GM13977 (cell line): Measurements from ENCODE around the gene FAM120A.
A peak's percentile ranks its signal among the peaks of the same experiment; 100 is the strongest.
"Not testable (repeated sequence)": the region's sequence is repeated elsewhere in the genome, so short reads cannot be mapped to it uniquely, and the experiment has no call there.

Experiments used
- DNase-seq: peaks from one replicate; pipeline ENCODE4 v3.0.0; 2012; ENCODE audit warnings: low spot score
- in situ Hi-C: fragments of 300-500 bp; cut with MboI; formaldehyde crosslinking; loops from one replicate; pipeline ENCODE4 v1.12.0; 2022; ENCODE audit warnings: low sequenced_read_pairs, low pct_unique_long_range_greater_than_20kb, mixed read lengths, inconsistent platforms; ENCODE audit not compliant: unreplicated experiment
- TF ChIP-seq, protein P1 (sequence below): IDR thresholded peaks from 2 replicates; pipeline ENCODE4 v1.5.1; 2012; ENCODE audit warnings: mild to moderate bottlenecking, control low read depth; ENCODE audit not compliant: insufficient read depth; ENCODE audit errors: extremely low read depth, missing control alignments

FAM120A gene

DNA sequence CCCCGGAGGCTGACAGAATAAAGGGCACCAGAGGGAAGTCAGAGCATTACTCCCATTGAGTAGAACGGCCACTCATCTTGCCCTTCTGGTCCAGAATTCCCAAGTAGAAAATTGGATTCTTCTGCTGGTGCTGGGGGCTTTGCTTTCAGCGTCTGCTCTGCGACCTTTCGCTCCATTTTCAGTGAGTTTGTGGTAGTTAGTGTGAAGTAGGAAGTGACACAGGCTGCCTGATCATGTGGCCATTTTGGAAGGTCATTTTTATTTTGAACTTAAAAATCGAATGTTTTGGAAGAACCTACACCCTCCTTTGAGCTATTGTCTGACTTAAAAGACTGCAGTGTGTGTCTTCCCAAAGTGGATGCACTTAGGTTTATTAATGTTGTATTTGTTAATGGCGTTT lies 58.6 kb downstream of the FAM120A start:
- in situ Hi-C loops: no loop called here
- TF ChIP-seq, protein P1, sequence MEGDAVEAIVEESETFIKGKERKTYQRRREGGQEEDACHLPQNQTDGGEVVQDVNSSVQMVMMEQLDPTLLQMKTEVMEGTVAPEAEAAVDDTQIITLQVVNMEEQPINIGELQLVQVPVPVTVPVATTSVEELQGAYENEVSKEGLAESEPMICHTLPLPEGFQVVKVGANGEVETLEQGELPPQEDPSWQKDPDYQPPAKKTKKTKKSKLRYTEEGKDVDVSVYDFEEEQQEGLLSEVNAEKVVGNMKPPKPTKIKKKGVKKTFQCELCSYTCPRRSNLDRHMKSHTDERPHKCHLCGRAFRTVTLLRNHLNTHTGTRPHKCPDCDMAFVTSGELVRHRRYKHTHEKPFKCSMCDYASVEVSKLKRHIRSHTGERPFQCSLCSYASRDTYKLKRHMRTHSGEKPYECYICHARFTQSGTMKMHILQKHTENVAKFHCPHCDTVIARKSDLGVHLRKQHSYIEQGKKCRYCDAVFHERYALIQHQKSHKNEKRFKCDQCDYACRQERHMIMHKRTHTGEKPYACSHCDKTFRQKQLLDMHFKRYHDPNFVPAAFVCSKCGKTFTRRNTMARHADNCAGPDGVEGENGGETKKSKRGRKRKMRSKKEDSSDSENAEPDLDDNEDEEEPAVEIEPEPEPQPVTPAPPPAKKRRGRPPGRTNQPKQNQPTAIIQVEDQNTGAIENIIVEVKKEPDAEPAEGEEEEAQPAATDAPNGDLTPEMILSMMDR: no peak

DNA sequence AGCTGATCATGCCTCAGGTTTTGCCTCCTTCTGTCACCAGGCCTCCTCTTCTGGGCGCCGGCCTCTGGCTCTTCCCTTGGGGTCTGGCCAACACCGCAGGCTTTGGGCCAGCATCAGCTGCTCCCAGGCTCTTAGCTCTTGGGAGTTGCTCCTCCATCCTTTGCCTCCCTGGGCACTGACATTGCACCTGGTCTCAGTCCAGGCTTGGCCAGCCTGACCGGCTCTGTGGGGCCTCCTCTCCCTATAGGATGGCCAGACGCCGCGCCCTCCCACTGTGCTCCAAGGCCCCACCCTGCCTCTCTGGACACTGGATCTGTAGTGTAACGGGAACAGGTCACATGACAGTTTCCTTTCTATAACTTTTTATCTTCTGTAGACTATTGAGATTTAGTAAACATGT lies 59.7 kb downstream of the FAM120A start:
- DNase-seq, in situ Hi-C loops: not testable (repeated sequence)

More for the DNA sequence above, 58.6 kb downstream of the FAM120A start:
- no peak for DNase-seq

DNA sequence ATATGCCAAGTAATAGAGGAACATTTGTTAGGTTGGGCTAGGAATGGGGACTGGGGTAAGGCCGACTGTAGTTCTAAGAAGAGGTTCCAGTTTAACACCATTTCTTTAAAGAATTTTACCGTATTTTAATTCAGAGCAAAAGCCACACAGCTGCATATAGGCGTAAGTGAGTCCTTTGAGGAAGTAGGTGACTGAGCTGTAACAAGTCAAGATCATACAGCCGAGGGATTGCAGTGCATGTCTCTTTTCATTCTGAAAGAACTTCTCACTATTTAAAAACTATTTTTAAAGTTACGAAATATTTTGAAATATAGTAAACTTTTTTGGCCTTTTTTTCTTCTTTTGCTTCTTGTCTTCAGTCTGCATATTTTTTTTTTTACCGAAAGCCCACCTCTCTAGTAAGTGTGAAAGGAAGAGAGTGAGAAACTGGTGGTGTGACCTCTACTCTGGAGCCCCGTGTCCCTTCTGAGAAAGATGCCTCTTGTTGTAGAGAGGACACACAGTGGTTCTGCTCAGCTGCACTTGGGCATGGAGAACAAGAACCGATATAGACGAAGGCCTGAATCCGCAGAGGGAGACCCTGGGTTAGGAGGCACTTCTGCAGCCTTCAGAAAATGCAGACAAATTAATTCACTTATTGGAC lies 60.8 kb downstream of the FAM120A start:
- in situ Hi-C loops: not testable (repeated sequence)
- DNase-seq: peak; percentile 34

DNA sequence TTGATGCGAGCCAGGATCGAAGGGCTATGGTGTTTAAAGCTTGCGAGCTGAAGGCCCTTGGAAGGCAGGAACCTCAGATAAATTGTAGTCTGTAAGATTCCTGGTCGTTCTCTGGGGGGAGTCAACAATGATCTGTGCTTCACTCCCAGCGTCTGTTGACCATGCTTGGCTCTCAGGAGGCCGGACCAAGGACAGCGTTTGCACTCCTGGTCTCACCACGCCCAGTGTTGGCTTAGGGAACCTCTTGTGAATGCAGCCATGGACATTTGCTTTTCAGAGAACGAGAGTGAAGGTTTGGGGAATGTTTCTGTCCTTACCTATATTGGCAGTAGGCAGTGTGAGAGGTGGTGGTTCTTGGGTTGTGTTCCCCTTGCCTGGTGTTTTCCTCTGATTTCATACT lies 62.1 kb downstream of the FAM120A start:
- in situ Hi-C loops: no loop called here
- no peak for DNase-seq
- TF ChIP-seq, protein P1: no peak

DNA sequence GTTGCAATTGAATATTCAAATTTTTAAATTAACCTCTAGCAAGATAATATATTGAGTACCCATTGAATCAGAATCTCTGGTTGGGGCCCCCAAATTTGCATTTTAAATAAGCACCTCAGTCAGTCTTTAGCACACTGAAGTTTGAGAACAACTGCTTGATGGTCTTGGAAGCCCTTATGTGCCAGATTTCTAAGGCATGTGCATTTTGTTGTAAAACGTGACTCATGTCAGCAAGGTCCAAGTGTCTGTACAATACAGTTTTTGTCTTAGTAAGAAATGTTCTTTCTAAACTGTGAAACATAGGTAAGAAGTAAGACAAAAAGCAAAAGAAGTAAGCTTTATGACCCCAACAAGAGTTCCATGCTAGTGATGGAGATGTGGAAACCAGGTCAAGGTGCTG lies 65.8 kb downstream of the FAM120A start:
- in situ Hi-C loops: no loop called here
- TF ChIP-seq, protein P1: no peak
- no peak for DNase-seq

DNA sequence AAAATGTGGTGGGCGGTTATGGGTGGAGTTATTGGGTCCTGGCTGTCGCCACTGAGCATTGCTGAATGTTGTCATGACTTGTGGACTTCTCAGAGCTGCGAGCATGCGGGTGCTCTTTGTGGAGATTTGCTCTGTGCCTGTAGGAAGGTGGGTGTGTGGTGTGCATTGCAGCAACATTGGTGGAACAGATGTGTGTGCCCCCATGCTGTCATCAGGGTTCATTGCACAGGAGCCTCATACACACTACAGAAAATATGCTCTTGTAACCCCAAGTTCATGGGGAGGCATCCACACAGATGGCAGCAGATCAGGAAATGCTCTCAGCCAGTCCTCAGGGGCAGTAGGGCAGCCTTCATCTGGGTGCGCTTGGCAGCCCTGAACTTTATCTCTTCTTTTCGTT lies 69.0 kb downstream of the FAM120A start:
- in situ Hi-C loops: no loop called here
- TF ChIP-seq, protein P1: no peak
- no peak for DNase-seq

DNA sequence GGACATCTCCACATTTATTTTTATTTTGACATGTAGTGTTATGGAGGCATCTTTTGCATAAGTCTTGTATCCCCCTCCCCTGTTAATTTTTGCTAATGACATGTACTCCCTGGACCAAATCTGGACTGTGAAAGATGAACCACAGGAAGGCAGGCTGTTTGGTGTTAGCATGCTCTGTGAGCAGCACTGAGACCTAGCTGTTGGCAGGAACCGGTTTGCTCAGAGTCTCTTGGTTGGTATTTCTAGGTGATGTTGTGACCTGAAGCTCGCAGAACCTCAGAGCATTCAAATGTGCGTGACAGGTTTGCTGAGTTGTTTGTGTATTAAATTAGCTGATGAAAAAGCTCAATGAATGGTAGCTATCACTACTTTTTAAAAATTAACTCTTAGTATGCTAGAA lies 71.3 kb downstream of the FAM120A start:
- DNase-seq: no peak
- TF ChIP-seq, protein P1: no peak
- in situ Hi-C loops: no loop called here

DNA sequence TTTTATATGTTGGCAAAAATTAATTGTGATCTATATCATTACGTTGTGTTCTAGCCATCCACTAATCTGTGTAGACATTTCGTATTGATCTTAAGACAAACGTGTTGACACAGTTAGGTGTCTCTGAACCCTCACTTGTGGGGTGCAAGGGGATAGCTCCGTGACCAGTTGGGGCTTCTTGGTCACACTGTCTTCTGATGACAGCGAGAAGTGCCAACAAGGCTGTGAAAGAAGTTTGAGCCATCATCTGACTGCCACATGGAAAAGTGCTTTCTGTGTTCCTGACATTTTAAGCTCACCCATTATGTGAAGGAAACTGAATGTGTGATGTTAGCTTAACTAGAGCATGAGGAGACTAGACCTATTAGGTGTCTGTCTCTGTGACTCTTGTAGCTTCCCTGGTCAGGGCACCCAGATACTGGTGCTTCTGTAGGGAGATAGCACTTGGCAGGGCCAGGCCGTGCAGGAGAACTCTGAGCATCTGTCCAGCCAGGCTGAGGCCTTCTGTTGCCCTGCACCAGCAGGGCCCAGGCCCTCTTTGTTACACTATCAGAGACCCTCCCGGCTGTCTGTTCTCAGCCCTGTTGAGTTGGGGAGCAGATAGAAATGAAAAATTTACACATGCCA lies 72.1 kb downstream of the FAM120A start:
- in situ Hi-C loops: no loop called here
- TF ChIP-seq, protein P1: no peak
- DNase-seq: no peak
